Left hindlimb (tissue), 1 donor: ENCODE results near the gene IP6K1.
"Not testable (repeated sequence)": the region's sequence is repeated elsewhere in the genome, so short reads cannot be mapped to it uniquely, and the experiment has no call there.

ENCODE experiments used
- DNase-seq: peaks from one replicate; pipeline ENCODE4 v3.0.0-alpha.2; 2018

The IP6K1 gene

GRCh38 chr3:49706456-49707112 is 79.8 kb downstream of the IP6K1 start:
- DNase-seq, result peak; percentile 20

- peak; percentile 6 for DNase-seq
Observed at GRCh38 chr3:49705390-49705960, 80.9 kb downstream of the IP6K1 start.

- DNase-seq, result peak; percentile 25
Observed at GRCh38 chr3:49704629-49705028, 81.7 kb downstream of the IP6K1 start.

- DNase-seq, result peak; percentile 28
Observed at GRCh38 chr3:49703956-49704355, 82.4 kb downstream of the IP6K1 start.

- DNase-seq, result no peak
Observed at GRCh38 chr3:49703443-49703927, 82.9 kb downstream of the IP6K1 start.

- no peak for DNase-seq
Observed at GRCh38 chr3:49702672-49703071, 83.7 kb downstream of the IP6K1 start.

- DNase-seq, result no peak
Observed at GRCh38 chr3:49701388-49702077, 84.8 kb downstream of the IP6K1 start.

- DNase-seq, result no peak
Observed at GRCh38 chr3:49700453-49701128, 85.8 kb downstream of the IP6K1 start.

- DNase-seq, result no peak
Observed at GRCh38 chr3:49700014-49700413, 86.3 kb downstream of the IP6K1 start.

GRCh38 chr3:49699281-49699979 is 86.9 kb downstream of the IP6K1 start:
- DNase-seq, result no peak

GRCh38 chr3:49695350-49696015 is 90.9 kb downstream of the IP6K1 start:
- not testable (repeated sequence) for DNase-seq

GRCh38 chr3:49694409-49695070 is 91.8 kb downstream of the IP6K1 start:
- not testable (repeated sequence) for DNase-seq

- DNase-seq, result not testable (repeated sequence)
Observed at GRCh38 chr3:49691481-49691880, 94.9 kb downstream of the IP6K1 start.

- not testable (repeated sequence) for DNase-seq
Observed at GRCh38 chr3:49690856-49691255, 95.5 kb downstream of the IP6K1 start.

- DNase-seq, result not testable (repeated sequence)
Observed at GRCh38 chr3:49689908-49690624, 96.3 kb downstream of the IP6K1 start.

- DNase-seq, result peak; percentile 94
Observed at GRCh38 chr3:49689046-49689907, 97.1 kb downstream of the IP6K1 start, which contains the start of the genes MST1 and RNF123. Gene MST1, minus strand, starts transcription at chr3:49689474. Its CDS starts 783 bp downstream, at chr3:49688691. Gene RNF123, plus strand, starts transcription at chr3:49689557. Its CDS starts 1,609 bp downstream, at chr3:49691166.

- DNase-seq, result not testable (repeated sequence)
Observed at GRCh38 chr3:49688338-49689045, 97.8 kb downstream of the IP6K1 start.

GRCh38 chr3:49687424-49687795 is 98.9 kb downstream of the IP6K1 start:
- DNase-seq, result not testable (repeated sequence)
